K562 (cell line): ENCODE results near the gene LAX1. TPM values are rescaled to one million over a fixed set of nuclear protein-coding genes. Genes with fewer than 3 reads are reported as not detected.
A peak's percentile ranks its signal among the peaks of the same experiment; 100 is the strongest.

Source experiments
- ADNP ChIP-seq: fragments of 200-800 bp; sonication (Bioruptor generic); IDR thresholded peaks from 2 replicates; pipeline ENCODE4 v1.6.1; 2016; ENCODE audit warnings: missing genetic modification characterization, missing compliant biosample characterization
- BACH1 ChIP-seq: fragments of 200-800 bp; sonication (Bioruptor generic); IDR thresholded peaks from 2 replicates; pipeline ENCODE4 v1.6.1; 2016; ENCODE audit warnings: missing genetic modification characterization, missing compliant biosample characterization
- KDM2B ChIP-seq: fragments of 250-450 bp; sonication (Bioruptor Pico); IDR thresholded peaks from 2 replicates; pipeline ENCODE4 v1.8.0; 2021; ENCODE audit warnings: mild to moderate bottlenecking, moderate library complexity
- LARP7 ChIP-seq: fragments of 450-650 bp; IDR thresholded peaks from 2 replicates; pipeline ENCODE4 v1.6.1; 2016
- NCOA2 ChIP-seq, 2 experiments: fragments of 450-650 bp; IDR thresholded peaks; 2 replicates each; pipeline ENCODE4 v1.6.1; 2018; ENCODE audit warnings: mild to moderate bottlenecking in 2 of 2, moderate library complexity in 1 of 2; ENCODE audit not compliant: partially characterized antibody in 2 of 2
- NEUROD1 ChIP-seq: fragments of 150-350 bp; IDR thresholded peaks from 2 replicates; pipeline ENCODE4 v1.6.1; 2014; ENCODE audit warnings: borderline replicate concordance, low read length, low read depth; ENCODE audit not compliant: partially characterized antibody
- NR4A1 ChIP-seq, 2 experiments: fragments of 250-450 bp in 1 of 2; fragments of 450-650 bp in 1 of 2; sonication (Bioruptor Pico) in 1 of 2; IDR thresholded peaks; 2 replicates each; pipeline versions ENCODE4 v1.4.0 to v1.6.1; 2016 to 2020; ENCODE audit warnings: mild to moderate bottlenecking in 2 of 2, missing compliant biosample characterization in 1 of 2, missing genetic modification characterization in 1 of 2, moderate library complexity in 1 of 2
- POLR2AphosphoS2 ChIP-seq: IDR thresholded peaks from 2 replicates; pipeline ENCODE4 v1.6.1; 2012; ENCODE audit warnings: low read length, improper control_type of control experiment
- RB1 ChIP-seq: fragments of 450-650 bp; IDR thresholded peaks from 2 replicates; pipeline ENCODE4 v1.6.1; 2017; ENCODE audit warnings: low read depth, mild to moderate bottlenecking
- RBM15 ChIP-seq: fragments of 200-400 bp; formaldehyde crosslinking; IDR thresholded peaks from 2 replicates; pipeline ENCODE4 v1.6.1; 2018; ENCODE audit warnings: mild to moderate bottlenecking, low read length, moderate library complexity; ENCODE audit not compliant: insufficient read depth
- TSC22D4 ChIP-seq: fragments of 450-650 bp; IDR thresholded peaks from 2 replicates; pipeline ENCODE4 v1.6.1; 2016; ENCODE audit warnings: missing genetic modification characterization, missing biosample characterization, control low read depth
- ZBTB8A ChIP-seq: fragments of 450-650 bp; IDR thresholded peaks from 2 replicates; pipeline ENCODE4 v1.6.1; 2018; ENCODE audit warnings: mild to moderate bottlenecking, moderate library complexity; ENCODE audit not compliant: partially characterized antibody
- ZFP1 ChIP-seq: fragments of 450-650 bp; formaldehyde crosslinking; IDR thresholded peaks from 2 replicates; pipeline ENCODE4 v1.4.0; 2020; ENCODE audit warnings: mild to moderate bottlenecking, mixed read lengths
- ZNF217 ChIP-seq: sonication (generic); formaldehyde crosslinking; IDR thresholded peaks from 2 replicates; pipeline ENCODE4 v1.8.0; 2022; ENCODE audit warnings: mild to moderate bottlenecking, missing genetic modification reagents
- ZNF253 ChIP-seq: fragments of 250-450 bp; sonication (Bioruptor Pico); conservative IDR thresholded peaks from 2 replicates; pipeline ENCODE4 v1.6.1; 2021; ENCODE audit warnings: mild to moderate bottlenecking
- ZNF311 ChIP-seq: fragments of 250-450 bp; sonication (Bioruptor Pico); IDR thresholded peaks from 2 replicates; pipeline ENCODE4 v1.4.0; 2020; ENCODE audit warnings: mild to moderate bottlenecking, moderate library complexity
- ZNF398 ChIP-seq: fragments of 250-450 bp; sonication (Bioruptor Pico); IDR thresholded peaks from 2 replicates; pipeline ENCODE4 v1.8.0; 2021; ENCODE audit warnings: moderate library complexity, mild to moderate bottlenecking, inconsistent platforms
- ZNF408 ChIP-seq: fragments of 250-450 bp; sonication (Bioruptor Pico); IDR thresholded peaks from 2 replicates; pipeline ENCODE4 v1.4.0; 2020; ENCODE audit warnings: low read depth, mild to moderate bottlenecking, moderate library complexity
- ZNF589 ChIP-seq: fragments of 200-800 bp; sonication (Bioruptor generic); IDR thresholded peaks from 2 replicates; pipeline ENCODE4 v1.6.1; 2016; ENCODE audit warnings: low read depth, missing genetic modification characterization, missing compliant biosample characterization
- ZNF592 ChIP-seq: fragments of 450-650 bp; IDR thresholded peaks from 2 replicates; pipeline ENCODE4 v1.6.1; 2017; ENCODE audit warnings: antibody characterized with exemption, mild to moderate bottlenecking
- ZNF668 ChIP-seq: fragments of 250-450 bp; sonication (Bioruptor Pico); IDR thresholded peaks from 2 replicates; pipeline ENCODE4 v1.8.0; 2022; ENCODE audit warnings: mild to moderate bottlenecking, inconsistent platforms
- polyA plus RNA-seq, 8 experiments: library from polyadenylated mRNA; depleted of rRNA in 4 of 8; stranded (reverse) in 5 of 8; unstranded in 3 of 8; fragments of >200 nt; fragmentation: Nextera tagmentation in 2 of 8; fragmentation: Illumina TruSeq in 1 of 8; extraction: Ambion mirVana in 2 of 8; extraction: Trizol in 1 of 8; gene quantifications; 2 replicates each; pipeline versions ENCODE4 v1.2.1 to v1.2.3, GENCODE V29; 2011 to 2014; ENCODE audit warnings: inconsistent platforms in 1 of 8, missing spikeins in 1 of 8
- total RNA-seq, 7 experiments: library from RNA; depleted of rRNA in 6 of 7; stranded (reverse); fragments of >200 nt in 6 of 7; fragmentation: Illumina TruSeq in 2 of 7; extraction: Trizol in 2 of 7; gene quantifications; 2 replicates each; pipeline versions ENCODE4 v1.2.1 to v1.2.3, GENCODE V29; 2011 to 2021; ENCODE audit warnings: low replicate concordance in 1 of 7
- TF ChIP-seq, protein P1 (sequence below): fragments of 450-650 bp; formaldehyde crosslinking; conservative IDR thresholded peaks from 2 replicates; pipeline ENCODE4 v1.4.0; 2022; ENCODE audit warnings: mild to moderate bottlenecking, missing genetic modification characterization

The LAX1 gene
- total and polyA plus RNA-seq, 9 of the 15 experiments (the other 6 are each of a cell fraction or from before 2014, with no cell fraction given), result not detected

GRCh38 chr1:203726417-203726867, 38.5 kb upstream of the LAX1 start (continued):
- TF ChIP-seq NCOA2 (IDR thresholded peaks at IDR 0.05; ENCODE audit: partially characterized antibody in 2 of 2), result no peak
- TF ChIP-seq ZNF253 (CRISPR knock-in tag), result no peak
- TF ChIP-seq POLR2AphosphoS2, result no peak
- TF ChIP-seq, protein P1, sequence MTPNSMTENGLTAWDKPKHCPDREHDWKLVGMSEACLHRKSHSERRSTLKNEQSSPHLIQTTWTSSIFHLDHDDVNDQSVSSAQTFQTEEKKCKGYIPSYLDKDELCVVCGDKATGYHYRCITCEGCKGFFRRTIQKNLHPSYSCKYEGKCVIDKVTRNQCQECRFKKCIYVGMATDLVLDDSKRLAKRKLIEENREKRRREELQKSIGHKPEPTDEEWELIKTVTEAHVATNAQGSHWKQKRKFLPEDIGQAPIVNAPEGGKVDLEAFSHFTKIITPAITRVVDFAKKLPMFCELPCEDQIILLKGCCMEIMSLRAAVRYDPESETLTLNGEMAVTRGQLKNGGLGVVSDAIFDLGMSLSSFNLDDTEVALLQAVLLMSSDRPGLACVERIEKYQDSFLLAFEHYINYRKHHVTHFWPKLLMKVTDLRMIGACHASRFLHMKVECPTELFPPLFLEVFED, result no peak
- TF ChIP-seq ZNF668 (CRISPR knock-in tag), result no peak
- no peak for TF ChIP-seq TSC22D4
- TF ChIP-seq ZNF408 (CRISPR knock-in tag), result no peak
- TF ChIP-seq KDM2B (CRISPR knock-in tag), result no peak
- TF ChIP-seq ZFP1, result 0 out of 2 replicates have a peak, but pooled peaks have one; percentile 30
- no peak for TF ChIP-seq RBM15
- TF ChIP-seq ZNF311 (CRISPR knock-in tag), result no peak
- peak; percentile 63; the same call in 1 of the 2 replicates for TF ChIP-seq ZNF589 (CRISPR knock-in tag)
- no peak for TF ChIP-seq ZBTB8A
- 0 out of 2 replicates have a peak, but pooled peaks have one; percentile 43 for TF ChIP-seq NR4A1 (CRISPR knock-in tag; IDR thresholded peaks at IDR 0.05)
- TF ChIP-seq NR4A1 (tag; IDR thresholded peaks at IDR 0.05), result no peak
- peak; percentile 59 for TF ChIP-seq ADNP
- no peak; the same call in 1 of the 2 replicates for TF ChIP-seq BACH1
- peak; percentile 83 for TF ChIP-seq ZNF592
- TF ChIP-seq ZNF217, result no peak
- no peak for TF ChIP-seq NEUROD1
- TF ChIP-seq LARP7, result no peak
- no peak for TF ChIP-seq RB1
- 0 out of 2 replicates have a peak, but pooled peaks have one; percentile 23 for TF ChIP-seq ZNF398 (CRISPR knock-in tag)
